Measurements from ENCODE around the gene CAMTA1.

Gene CAMTA1

GRCh38 chr1:7633506-7634245 lies 848.4 kb downstream of the CAMTA1 start:
- H3K4me3 ChIP-seq (ENCODE audit: low read depth, low read length): no peak overlapping the region
- TF ChIP-seq CTCF (IDR thresholded peaks at IDR 0.05; ENCODE audit: borderline replicate concordance, insufficient read depth, low read depth, low read length): no peak

GRCh38 chr1:7634546-7635240 lies 849.4 kb downstream of the CAMTA1 start:
- no peak for TF ChIP-seq CTCF (IDR thresholded peaks at IDR 0.05; ENCODE audit: borderline replicate concordance, insufficient read depth, low read depth, low read length)
- no peak overlapping the region for H3K4me3 ChIP-seq (ENCODE audit: low read depth, low read length)

GRCh38 chr1:7636795-7637526 lies 851.7 kb downstream of the CAMTA1 start:
- no peak for TF ChIP-seq CTCF (IDR thresholded peaks at IDR 0.05; ENCODE audit: borderline replicate concordance, insufficient read depth, low read depth, low read length)
- no peak overlapping the region for H3K4me3 ChIP-seq (ENCODE audit: low read depth, low read length)

GRCh38 chr1:7638078-7638477 lies 852.8 kb downstream of the CAMTA1 start:
- no peak overlapping the region for H3K4me3 ChIP-seq (ENCODE audit: low read depth, low read length)
- TF ChIP-seq CTCF (IDR thresholded peaks at IDR 0.05; ENCODE audit: borderline replicate concordance, insufficient read depth, low read depth, low read length): no peak

GRCh38 chr1:7639435-7640131 lies 854.3 kb downstream of the CAMTA1 start:
- H3K4me3 ChIP-seq (ENCODE audit: low read depth, low read length): no peak overlapping the region
- no peak for TF ChIP-seq CTCF (IDR thresholded peaks at IDR 0.05; ENCODE audit: borderline replicate concordance, insufficient read depth, low read depth, low read length)

- TF ChIP-seq CTCF (IDR thresholded peaks at IDR 0.05; ENCODE audit: borderline replicate concordance, insufficient read depth, low read depth, low read length): no peak
- H3K4me3 ChIP-seq (ENCODE audit: low read depth, low read length): no peak overlapping the region
These were observed 855.1 kb downstream of the CAMTA1 start for GRCh38 chr1:7640350-7640749.
